Sigmoid colon (tissue), 4 donors: ENCODE measurements around the gene LSM14A.

Source experiments
- POLR2A ChIP-seq, 2 donors: fragments of 450-650 bp; IDR thresholded peaks; one replicate each; pipeline ENCODE4 v1.6.1; 2016; ENCODE audit warnings: antibody characterized with exemption in 2 of 2, mild to moderate bottlenecking in 2 of 2, moderate library complexity in 2 of 2
- POLR2AphosphoS5 ChIP-seq, 4 donors: sonication (generic); formaldehyde crosslinking; IDR thresholded peaks; one replicate each; pipeline ENCODE4 v1.6.1; 2017; ENCODE audit warnings: antibody characterized with exemption in 4 of 4
- TF ChIP-seq, protein P1 (sequence below), 4 experiments: fragments of 450-650 bp in 3 of 4; fragments of 200-600 bp in 1 of 4; IDR thresholded peaks; one replicate each; pipeline ENCODE4 v1.5.1; 2016 to 2019; ENCODE audit warnings: antibody characterized with exemption in 4 of 4, mild to moderate bottlenecking in 3 of 4, moderate library complexity in 2 of 4

DNA sequence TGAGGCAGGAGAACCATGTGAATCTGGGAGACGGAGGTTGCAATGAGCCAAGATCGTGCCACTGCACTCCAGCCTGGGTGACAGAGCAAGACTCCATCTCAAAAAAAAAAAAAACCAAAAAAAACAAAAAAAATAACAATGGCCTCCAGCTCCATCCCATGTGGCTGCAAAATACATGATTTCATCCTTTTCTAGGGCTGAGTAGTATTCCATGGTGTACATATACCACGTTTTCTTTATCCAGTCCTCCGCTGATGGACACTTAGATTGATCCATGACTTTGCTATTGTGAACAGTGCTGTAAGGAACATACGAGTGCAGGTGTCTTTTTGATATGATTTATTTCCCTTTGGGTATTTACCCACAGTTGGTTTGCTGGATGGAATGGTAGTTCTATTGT, 20.9 kb upstream of the LSM14A start:
- TF ChIP-seq, protein P1, sequence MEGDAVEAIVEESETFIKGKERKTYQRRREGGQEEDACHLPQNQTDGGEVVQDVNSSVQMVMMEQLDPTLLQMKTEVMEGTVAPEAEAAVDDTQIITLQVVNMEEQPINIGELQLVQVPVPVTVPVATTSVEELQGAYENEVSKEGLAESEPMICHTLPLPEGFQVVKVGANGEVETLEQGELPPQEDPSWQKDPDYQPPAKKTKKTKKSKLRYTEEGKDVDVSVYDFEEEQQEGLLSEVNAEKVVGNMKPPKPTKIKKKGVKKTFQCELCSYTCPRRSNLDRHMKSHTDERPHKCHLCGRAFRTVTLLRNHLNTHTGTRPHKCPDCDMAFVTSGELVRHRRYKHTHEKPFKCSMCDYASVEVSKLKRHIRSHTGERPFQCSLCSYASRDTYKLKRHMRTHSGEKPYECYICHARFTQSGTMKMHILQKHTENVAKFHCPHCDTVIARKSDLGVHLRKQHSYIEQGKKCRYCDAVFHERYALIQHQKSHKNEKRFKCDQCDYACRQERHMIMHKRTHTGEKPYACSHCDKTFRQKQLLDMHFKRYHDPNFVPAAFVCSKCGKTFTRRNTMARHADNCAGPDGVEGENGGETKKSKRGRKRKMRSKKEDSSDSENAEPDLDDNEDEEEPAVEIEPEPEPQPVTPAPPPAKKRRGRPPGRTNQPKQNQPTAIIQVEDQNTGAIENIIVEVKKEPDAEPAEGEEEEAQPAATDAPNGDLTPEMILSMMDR (IDR thresholded peaks at IDR 0.05) = no peak
- TF ChIP-seq POLR2A (IDR thresholded peaks at IDR 0.05) = no peak
- no peak for TF ChIP-seq POLR2AphosphoS5 (IDR thresholded peaks at IDR 0.05)
